Measurements from ENCODE around the gene SMIM43. TPM values are rescaled to one million over a fixed set of nuclear protein-coding genes. Genes with fewer than 3 reads are reported as not detected.

Gene SMIM43
- total RNA-seq, 1 experiment from 2014 or later = 0.33 TPM

DNA sequence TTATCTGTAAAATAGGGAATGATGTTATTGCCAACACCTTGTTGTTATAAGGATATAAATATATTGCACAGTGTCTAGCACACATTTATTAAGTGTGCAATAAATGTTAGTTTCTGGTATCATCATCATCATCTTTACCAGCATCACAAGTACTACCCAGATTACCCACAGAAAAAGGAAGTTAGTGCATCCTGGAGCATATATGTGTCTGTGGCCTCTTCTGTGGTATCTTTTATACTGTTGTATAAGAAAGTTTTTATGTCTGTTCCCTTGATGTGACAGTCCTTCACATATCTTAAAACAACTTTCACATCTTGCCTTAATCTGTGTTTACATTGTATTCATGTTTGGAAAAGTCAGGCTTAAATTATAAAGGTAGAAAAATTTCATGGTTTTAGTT, 46.2 kb upstream of the SMIM43 start:
- ATAC-seq = no peak
- peaks cover 54% of the 10 kb centered on the region for H3K36me3 Mint-ChIP-seq
- no peak for DNase-seq (ENCODE audit: low spot score)
- H3K27me3 Mint-ChIP-seq (ENCODE audit: low read depth) = no peaks in the 10 kb centered on the region
- no peaks in the 10 kb centered on the region for H3K4me1 Mint-ChIP-seq
- ChIA-PET CTCF (interaction anchor here (0.8 kb wide), 1 partner anchor 10 kb away, joined by 3 read pairs; the partner anchor contains the start of gene EXOSC9), POLR2A (no interaction called here)
- no peaks in the 10 kb centered on the region for H3K9me3 Mint-ChIP-seq
- no peak overlapping the region for H3K4me3 Mint-ChIP-seq
- TF ChIP-seq, protein P1, sequence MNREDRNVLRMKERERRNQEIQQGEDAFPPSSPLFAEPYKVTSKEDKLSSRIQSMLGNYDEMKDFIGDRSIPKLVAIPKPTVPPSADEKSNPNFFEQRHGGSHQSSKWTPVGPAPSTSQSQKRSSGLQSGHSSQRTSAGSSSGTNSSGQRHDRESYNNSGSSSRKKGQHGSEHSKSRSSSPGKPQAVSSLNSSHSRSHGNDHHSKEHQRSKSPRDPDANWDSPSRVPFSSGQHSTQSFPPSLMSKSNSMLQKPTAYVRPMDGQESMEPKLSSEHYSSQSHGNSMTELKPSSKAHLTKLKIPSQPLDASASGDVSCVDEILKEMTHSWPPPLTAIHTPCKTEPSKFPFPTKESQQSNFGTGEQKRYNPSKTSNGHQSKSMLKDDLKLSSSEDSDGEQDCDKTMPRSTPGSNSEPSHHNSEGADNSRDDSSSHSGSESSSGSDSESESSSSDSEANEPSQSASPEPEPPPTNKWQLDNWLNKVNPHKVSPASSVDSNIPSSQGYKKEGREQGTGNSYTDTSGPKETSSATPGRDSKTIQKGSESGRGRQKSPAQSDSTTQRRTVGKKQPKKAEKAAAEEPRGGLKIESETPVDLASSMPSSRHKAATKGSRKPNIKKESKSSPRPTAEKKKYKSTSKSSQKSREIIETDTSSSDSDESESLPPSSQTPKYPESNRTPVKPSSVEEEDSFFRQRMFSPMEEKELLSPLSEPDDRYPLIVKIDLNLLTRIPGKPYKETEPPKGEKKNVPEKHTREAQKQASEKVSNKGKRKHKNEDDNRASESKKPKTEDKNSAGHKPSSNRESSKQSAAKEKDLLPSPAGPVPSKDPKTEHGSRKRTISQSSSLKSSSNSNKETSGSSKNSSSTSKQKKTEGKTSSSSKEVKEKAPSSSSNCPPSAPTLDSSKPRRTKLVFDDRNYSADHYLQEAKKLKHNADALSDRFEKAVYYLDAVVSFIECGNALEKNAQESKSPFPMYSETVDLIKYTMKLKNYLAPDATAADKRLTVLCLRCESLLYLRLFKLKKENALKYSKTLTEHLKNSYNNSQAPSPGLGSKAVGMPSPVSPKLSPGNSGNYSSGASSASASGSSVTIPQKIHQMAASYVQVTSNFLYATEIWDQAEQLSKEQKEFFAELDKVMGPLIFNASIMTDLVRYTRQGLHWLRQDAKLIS (CRISPR knock-in tag; IDR thresholded peaks at IDR 0.05; ENCODE audit: borderline replicate concordance) = no peak
- TF ChIP-seq, protein P2, sequence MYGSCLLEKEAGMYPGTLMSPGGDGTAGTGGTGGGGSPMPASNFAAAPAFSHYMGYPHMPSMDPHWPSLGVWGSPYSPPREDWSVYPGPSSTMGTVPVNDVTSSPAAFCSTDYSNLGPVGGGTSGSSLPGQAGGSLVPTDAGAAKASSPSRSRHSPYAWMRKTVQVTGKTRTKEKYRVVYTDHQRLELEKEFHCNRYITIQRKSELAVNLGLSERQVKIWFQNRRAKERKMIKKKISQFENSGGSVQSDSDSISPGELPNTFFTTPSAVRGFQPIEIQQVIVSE (CRISPR knock-in tag; IDR thresholded peaks at IDR 0.05; ENCODE audit: borderline replicate concordance) = no peak
- TF ChIP-seq, protein P3, sequence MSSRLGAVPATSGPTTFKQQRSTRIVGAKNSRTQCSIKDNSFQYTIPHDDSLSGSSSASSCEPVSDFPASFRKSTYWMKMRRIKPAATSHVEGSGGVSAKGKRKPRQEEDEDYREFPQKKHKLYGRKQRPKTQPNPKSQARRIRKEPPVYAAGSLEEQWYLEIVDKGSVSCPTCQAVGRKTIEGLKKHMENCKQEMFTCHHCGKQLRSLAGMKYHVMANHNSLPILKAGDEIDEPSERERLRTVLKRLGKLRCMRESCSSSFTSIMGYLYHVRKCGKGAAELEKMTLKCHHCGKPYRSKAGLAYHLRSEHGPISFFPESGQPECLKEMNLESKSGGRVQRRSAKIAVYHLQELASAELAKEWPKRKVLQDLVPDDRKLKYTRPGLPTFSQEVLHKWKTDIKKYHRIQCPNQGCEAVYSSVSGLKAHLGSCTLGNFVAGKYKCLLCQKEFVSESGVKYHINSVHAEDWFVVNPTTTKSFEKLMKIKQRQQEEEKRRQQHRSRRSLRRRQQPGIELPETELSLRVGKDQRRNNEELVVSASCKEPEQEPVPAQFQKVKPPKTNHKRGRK (CRISPR knock-in tag; IDR thresholded peaks at IDR 0.05; ENCODE audit: borderline replicate concordance) = no peak
- TF ChIP-seq JAZF1 (CRISPR knock-in tag; IDR thresholded peaks at IDR 0.05) = no peak
- no peak for TF ChIP-seq ZNF121 (CRISPR knock-in tag; IDR thresholded peaks at IDR 0.05)
- no peak for TF ChIP-seq SMAD4 (CRISPR knock-in tag; IDR thresholded peaks at IDR 0.05)
- no peak for TF ChIP-seq IRF2 (CRISPR knock-in tag; IDR thresholded peaks at IDR 0.05; ENCODE audit: borderline replicate concordance, low read depth)
- TF ChIP-seq, protein P4, sequence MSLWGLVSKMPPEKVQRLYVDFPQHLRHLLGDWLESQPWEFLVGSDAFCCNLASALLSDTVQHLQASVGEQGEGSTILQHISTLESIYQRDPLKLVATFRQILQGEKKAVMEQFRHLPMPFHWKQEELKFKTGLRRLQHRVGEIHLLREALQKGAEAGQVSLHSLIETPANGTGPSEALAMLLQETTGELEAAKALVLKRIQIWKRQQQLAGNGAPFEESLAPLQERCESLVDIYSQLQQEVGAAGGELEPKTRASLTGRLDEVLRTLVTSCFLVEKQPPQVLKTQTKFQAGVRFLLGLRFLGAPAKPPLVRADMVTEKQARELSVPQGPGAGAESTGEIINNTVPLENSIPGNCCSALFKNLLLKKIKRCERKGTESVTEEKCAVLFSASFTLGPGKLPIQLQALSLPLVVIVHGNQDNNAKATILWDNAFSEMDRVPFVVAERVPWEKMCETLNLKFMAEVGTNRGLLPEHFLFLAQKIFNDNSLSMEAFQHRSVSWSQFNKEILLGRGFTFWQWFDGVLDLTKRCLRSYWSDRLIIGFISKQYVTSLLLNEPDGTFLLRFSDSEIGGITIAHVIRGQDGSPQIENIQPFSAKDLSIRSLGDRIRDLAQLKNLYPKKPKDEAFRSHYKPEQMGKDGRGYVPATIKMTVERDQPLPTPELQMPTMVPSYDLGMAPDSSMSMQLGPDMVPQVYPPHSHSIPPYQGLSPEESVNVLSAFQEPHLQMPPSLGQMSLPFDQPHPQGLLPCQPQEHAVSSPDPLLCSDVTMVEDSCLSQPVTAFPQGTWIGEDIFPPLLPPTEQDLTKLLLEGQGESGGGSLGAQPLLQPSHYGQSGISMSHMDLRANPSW (CRISPR knock-in tag; conservative IDR thresholded peaks at IDR 0.05; ENCODE audit: low read depth) = no peak
- TF ChIP-seq, protein P5, sequence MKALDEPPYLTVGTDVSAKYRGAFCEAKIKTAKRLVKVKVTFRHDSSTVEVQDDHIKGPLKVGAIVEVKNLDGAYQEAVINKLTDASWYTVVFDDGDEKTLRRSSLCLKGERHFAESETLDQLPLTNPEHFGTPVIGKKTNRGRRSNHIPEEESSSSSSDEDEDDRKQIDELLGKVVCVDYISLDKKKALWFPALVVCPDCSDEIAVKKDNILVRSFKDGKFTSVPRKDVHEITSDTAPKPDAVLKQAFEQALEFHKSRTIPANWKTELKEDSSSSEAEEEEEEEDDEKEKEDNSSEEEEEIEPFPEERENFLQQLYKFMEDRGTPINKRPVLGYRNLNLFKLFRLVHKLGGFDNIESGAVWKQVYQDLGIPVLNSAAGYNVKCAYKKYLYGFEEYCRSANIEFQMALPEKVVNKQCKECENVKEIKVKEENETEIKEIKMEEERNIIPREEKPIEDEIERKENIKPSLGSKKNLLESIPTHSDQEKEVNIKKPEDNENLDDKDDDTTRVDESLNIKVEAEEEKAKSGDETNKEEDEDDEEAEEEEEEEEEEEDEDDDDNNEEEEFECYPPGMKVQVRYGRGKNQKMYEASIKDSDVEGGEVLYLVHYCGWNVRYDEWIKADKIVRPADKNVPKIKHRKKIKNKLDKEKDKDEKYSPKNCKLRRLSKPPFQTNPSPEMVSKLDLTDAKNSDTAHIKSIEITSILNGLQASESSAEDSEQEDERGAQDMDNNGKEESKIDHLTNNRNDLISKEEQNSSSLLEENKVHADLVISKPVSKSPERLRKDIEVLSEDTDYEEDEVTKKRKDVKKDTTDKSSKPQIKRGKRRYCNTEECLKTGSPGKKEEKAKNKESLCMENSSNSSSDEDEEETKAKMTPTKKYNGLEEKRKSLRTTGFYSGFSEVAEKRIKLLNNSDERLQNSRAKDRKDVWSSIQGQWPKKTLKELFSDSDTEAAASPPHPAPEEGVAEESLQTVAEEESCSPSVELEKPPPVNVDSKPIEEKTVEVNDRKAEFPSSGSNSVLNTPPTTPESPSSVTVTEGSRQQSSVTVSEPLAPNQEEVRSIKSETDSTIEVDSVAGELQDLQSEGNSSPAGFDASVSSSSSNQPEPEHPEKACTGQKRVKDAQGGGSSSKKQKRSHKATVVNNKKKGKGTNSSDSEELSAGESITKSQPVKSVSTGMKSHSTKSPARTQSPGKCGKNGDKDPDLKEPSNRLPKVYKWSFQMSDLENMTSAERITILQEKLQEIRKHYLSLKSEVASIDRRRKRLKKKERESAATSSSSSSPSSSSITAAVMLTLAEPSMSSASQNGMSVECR (CRISPR knock-in tag; IDR thresholded peaks at IDR 0.05; ENCODE audit: borderline replicate concordance) = no peak
- TF ChIP-seq CREM (CRISPR knock-in tag; IDR thresholded peaks at IDR 0.05) = no peak
- H3K27ac Mint-ChIP-seq = no peak overlapping the region

DNA sequence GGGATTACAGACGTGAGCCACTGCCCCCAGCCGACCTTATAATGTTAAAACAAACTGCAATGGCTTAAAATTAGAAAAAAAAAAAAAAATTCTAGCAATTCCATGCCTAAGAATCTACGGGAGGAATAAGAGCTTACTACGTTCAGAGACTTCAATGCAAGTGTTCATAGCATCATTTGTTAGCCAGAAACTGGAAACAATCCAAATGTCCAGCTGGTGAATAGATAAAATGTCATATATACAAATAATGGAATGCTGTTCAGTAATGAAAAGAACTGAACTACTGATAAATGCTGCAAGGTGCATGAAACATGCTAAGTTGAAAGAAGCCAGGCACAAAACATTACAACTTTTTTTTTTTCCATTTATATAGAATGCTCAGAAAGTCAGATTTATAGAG, 41.4 kb upstream of the SMIM43 start:
- DNase-seq (ENCODE audit: low spot score) (no peak), ATAC-seq (no peak)
- no peak overlapping the region for H3K4me3 Mint-ChIP-seq
- H3K27me3 Mint-ChIP-seq (ENCODE audit: low read depth) = no peaks in the 10 kb centered on the region
- H3K4me1 Mint-ChIP-seq = peaks cover 8% of the 10 kb centered on the region
- peaks cover 61% of the 10 kb centered on the region for H3K36me3 Mint-ChIP-seq
- ChIA-PET CTCF (no interaction called here), POLR2A (no interaction called here)
- H3K27ac Mint-ChIP-seq = no peak overlapping the region
- no peaks in the 10 kb centered on the region for H3K9me3 Mint-ChIP-seq
- TF ChIP-seq, protein P6, sequence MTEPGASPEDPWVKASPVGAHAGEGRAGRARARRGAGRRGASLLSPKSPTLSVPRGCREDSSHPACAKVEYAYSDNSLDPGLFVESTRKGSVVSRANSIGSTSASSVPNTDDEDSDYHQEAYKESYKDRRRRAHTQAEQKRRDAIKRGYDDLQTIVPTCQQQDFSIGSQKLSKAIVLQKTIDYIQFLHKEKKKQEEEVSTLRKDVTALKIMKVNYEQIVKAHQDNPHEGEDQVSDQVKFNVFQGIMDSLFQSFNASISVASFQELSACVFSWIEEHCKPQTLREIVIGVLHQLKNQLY (CRISPR knock-in tag; IDR thresholded peaks at IDR 0.05) = no peak
- no peak for TF ChIP-seq JUN (CRISPR knock-in tag; IDR thresholded peaks at IDR 0.05)
- no peak for TF ChIP-seq ZNF219 (CRISPR knock-in tag; IDR thresholded peaks at IDR 0.05; ENCODE audit: borderline replicate concordance)
- no peak for TF ChIP-seq ZNF671 (CRISPR knock-in tag; IDR thresholded peaks at IDR 0.05)
- no peak for TF ChIP-seq SOX15 (CRISPR knock-in tag; IDR thresholded peaks at IDR 0.05)
- TF ChIP-seq, protein P7, sequence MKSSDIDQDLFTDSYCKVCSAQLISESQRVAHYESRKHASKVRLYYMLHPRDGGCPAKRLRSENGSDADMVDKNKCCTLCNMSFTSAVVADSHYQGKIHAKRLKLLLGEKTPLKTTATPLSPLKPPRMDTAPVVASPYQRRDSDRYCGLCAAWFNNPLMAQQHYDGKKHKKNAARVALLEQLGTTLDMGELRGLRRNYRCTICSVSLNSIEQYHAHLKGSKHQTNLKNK (CRISPR knock-in tag; IDR thresholded peaks at IDR 0.05) = no peak
